Upper lobe of left lung (tissue), 4 donors: Measurements from ENCODE around the gene TRIM16.
"Not testable (repeated sequence)": the region's sequence is repeated elsewhere in the genome, so short reads cannot be mapped to it uniquely, and the experiment has no call there.

ENCODE experiments used
- EP300 ChIP-seq, 4 donors: sonication (generic); formaldehyde crosslinking; IDR thresholded peaks; one replicate each; pipeline ENCODE4 v1.5.1; 2017; ENCODE audit warnings: antibody characterized with exemption in 4 of 4, control low read depth in 2 of 4
- POLR2A ChIP-seq, 4 donors: fragments of 450-650 bp; IDR thresholded peaks; one replicate each; pipeline ENCODE4 v1.5.1; 2016 to 2017; ENCODE audit warnings: antibody characterized with exemption in 4 of 4, mild to moderate bottlenecking in 2 of 4
- POLR2AphosphoS5 ChIP-seq, 2 donors: sonication (generic); formaldehyde crosslinking; IDR thresholded peaks; one replicate each; pipeline ENCODE4 v1.5.1; 2017; ENCODE audit warnings: antibody characterized with exemption in 2 of 2
- TF ChIP-seq, protein P1 (sequence below), 6 experiments: fragments of 450-650 bp in 4 of 6; fragments of 200-600 bp in 2 of 6; sonication (generic) in 2 of 6; IDR thresholded peaks; one replicate each; pipeline ENCODE4 v1.5.1; 2016 to 2019; ENCODE audit warnings: antibody characterized with exemption in 6 of 6

DNA sequence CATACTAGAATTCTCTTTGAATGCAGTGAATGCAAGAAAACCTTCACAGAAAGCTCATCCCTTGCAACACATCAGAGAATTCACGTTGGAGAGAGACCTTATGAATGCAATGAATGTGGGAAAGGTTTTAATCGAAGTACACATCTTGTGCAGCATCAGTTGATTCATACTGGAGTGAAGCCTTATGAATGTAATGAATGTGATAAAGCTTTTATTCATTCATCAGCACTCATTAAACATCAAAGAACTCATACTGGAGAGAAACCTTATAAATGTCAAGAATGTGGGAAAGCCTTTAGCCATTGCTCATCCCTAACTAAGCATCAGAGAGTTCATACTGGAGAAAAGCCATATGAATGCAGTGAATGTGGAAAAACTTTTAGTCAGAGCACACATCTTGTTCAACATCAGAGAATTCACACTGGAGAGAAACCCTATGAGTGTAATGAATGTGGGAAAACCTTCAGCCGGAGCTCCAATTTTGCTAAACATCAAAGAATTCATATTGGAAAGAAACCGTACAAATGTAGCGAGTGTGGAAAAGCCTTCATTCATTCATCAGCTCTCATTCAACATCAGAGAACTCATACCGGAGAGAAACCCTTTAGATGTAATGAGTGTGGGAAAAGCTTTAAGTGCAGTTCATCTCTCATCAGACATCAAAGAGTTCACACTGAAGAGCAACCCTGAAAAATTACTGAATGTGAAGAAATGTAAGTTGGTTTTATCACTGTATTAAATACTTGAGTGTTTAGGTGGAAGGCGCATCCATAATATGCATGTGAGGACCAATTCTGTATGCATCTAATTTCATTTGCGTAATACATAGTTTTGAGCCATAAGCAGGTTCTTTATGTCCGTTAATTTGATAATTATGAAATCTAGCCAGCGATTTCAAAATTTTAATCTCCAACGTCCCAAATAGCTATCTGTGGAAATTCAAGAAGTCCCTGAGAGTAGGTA is 32.8 kb upstream of the TRIM16 start:
- TF ChIP-seq, protein P1, sequence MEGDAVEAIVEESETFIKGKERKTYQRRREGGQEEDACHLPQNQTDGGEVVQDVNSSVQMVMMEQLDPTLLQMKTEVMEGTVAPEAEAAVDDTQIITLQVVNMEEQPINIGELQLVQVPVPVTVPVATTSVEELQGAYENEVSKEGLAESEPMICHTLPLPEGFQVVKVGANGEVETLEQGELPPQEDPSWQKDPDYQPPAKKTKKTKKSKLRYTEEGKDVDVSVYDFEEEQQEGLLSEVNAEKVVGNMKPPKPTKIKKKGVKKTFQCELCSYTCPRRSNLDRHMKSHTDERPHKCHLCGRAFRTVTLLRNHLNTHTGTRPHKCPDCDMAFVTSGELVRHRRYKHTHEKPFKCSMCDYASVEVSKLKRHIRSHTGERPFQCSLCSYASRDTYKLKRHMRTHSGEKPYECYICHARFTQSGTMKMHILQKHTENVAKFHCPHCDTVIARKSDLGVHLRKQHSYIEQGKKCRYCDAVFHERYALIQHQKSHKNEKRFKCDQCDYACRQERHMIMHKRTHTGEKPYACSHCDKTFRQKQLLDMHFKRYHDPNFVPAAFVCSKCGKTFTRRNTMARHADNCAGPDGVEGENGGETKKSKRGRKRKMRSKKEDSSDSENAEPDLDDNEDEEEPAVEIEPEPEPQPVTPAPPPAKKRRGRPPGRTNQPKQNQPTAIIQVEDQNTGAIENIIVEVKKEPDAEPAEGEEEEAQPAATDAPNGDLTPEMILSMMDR (IDR thresholded peaks at IDR 0.05), result not testable (repeated sequence)
- not testable (repeated sequence) for TF ChIP-seq EP300, POLR2AphosphoS5, POLR2A (IDR thresholded peaks at IDR 0.05)
